Measurements from ENCODE around the gene EIF4G1.

DNA sequence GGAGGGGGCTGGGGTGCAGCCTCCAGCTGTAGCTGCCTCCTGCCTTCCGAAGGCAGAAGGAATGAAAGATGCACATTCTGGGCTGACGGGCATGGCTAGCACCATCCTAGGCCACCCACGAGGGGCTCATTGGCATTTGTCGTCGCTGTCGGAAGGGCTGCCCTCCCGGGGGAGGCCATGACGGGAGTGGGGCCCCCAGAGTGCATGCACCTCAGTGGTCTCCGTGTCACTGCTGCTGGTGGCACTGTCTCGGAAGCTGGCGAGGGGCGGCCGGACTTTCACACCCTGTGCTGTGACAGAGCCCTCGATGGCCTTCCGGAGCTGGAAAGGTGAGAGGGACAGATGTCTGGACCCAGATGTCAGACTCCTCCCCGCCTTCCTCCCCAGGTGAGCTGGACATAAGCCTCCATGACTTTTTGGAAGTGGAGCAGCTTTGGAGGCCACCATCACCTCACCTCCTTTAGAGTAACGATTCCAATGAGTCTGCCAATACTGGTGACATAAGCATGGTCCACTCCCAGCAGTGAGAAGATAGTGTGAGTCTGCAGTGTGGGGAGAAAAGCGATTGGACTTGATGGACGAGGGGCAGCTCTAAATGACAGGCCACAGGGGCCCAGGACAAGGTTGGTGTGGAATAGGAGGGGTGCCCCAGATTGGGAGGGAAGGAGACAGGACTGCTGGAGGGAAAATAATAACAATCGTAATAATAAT lies 32.2 kb downstream of the EIF4G1 start:
- TF ChIP-seq, protein P1, sequence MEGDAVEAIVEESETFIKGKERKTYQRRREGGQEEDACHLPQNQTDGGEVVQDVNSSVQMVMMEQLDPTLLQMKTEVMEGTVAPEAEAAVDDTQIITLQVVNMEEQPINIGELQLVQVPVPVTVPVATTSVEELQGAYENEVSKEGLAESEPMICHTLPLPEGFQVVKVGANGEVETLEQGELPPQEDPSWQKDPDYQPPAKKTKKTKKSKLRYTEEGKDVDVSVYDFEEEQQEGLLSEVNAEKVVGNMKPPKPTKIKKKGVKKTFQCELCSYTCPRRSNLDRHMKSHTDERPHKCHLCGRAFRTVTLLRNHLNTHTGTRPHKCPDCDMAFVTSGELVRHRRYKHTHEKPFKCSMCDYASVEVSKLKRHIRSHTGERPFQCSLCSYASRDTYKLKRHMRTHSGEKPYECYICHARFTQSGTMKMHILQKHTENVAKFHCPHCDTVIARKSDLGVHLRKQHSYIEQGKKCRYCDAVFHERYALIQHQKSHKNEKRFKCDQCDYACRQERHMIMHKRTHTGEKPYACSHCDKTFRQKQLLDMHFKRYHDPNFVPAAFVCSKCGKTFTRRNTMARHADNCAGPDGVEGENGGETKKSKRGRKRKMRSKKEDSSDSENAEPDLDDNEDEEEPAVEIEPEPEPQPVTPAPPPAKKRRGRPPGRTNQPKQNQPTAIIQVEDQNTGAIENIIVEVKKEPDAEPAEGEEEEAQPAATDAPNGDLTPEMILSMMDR (IDR thresholded peaks at IDR 0.05; ENCODE audit: low read depth, low read length, poor library complexity, severe bottlenecking), result no peak
- TF ChIP-seq EZH2phosphoT487 (IDR thresholded peaks at IDR 0.05; ENCODE audit: borderline replicate concordance, low read length), result no peak
